Cardiac fibroblast (primary cell): Measurements from ENCODE around the gene DMKN.
A peak's percentile ranks its signal among the peaks of the same experiment; 100 is the strongest.

Experiments used
- DNase-seq, 2 donors: peaks; one replicate each; pipeline versions ENCODE4 v3.0.0 to v3.0.0-alpha.2; 2010; ENCODE audit warnings: low read depth in 2 of 2
- H3K4me3 ChIP-seq, 2 donors: replicated peaks in 1 of 2; 1 replicate in 1 of 2; 2 replicates in 1 of 2; pipeline ENCODE4 v1.5.1; 2011; ENCODE audit warnings: low read depth in 2 of 2, low read length in 2 of 2, mild to moderate bottlenecking in 2 of 2, moderate library complexity in 1 of 2
- CTCF ChIP-seq: IDR thresholded peaks from one replicate; pipeline ENCODE4 v1.5.1; 2011; ENCODE audit warnings: low read depth, mild to moderate bottlenecking, low read length, inconsistent platforms

Gene DMKN

GRCh38 chr19:35549174-35549788 lies 35.8 kb upstream of the DMKN start:
- no peak overlapping the region for H3K4me3 ChIP-seq
- peak; percentile 77 to 78 for DNase-seq
- TF ChIP-seq CTCF = peak; percentile 80

- no peak for DNase-seq
- no peak for TF ChIP-seq CTCF
- peak overlapping the region; percentile 90 to 94 for H3K4me3 ChIP-seq
These were observed 33.1 kb upstream of the DMKN start for GRCh38 chr19:35546532-35546931.

GRCh38 chr19:35545855-35546381 lies 32.5 kb upstream of the DMKN start:
- peak overlapping the region; percentile 90 to 94 for H3K4me3 ChIP-seq
- TF ChIP-seq CTCF = no peak
- peak; percentile 26 to 31 for DNase-seq

GRCh38 chr19:35545001-35545854 lies 31.8 kb upstream of the DMKN start, which contains the start of gene TMEM147:
TSS of gene TMEM147 (plus strand) at chr19:35545626. CDS start at chr19:35545740, 114 bp downstream.
- DNase-seq = peak; percentile 82 to 90
- H3K4me3 ChIP-seq = peak within 1 kb of the TSS; percentile 90 to 94
- TF ChIP-seq CTCF = no peak

GRCh38 chr19:35544110-35544802 lies 30.8 kb upstream of the DMKN start:
- DNase-seq = no peak
- no peak for TF ChIP-seq CTCF
- peak overlapping the region; percentile 90 to 94 for H3K4me3 ChIP-seq

- H3K4me3 ChIP-seq = no peak overlapping the region
- no peak for DNase-seq
- no peak for TF ChIP-seq CTCF
These were observed 30.0 kb upstream of the DMKN start for GRCh38 chr19:35543280-35544109.
